Lower leg skin (tissue), 3 donors: ENCODE measurements around the gene MPP3.

Experiments used
- POLR2A ChIP-seq, 2 donors: fragments of 450-650 bp; IDR thresholded peaks; one replicate each; pipeline ENCODE4 v1.6.1; 2016 to 2017; ENCODE audit warnings: antibody characterized with exemption in 2 of 2, mild to moderate bottlenecking in 1 of 2, moderate library complexity in 1 of 2
- TF ChIP-seq, protein P1 (sequence below), 3 donors: fragments of 450-650 bp; IDR thresholded peaks; one replicate each; pipeline ENCODE4 v1.5.1; 2016; ENCODE audit warnings: antibody characterized with exemption in 3 of 3, mild to moderate bottlenecking in 3 of 3, moderate library complexity in 2 of 3

DNA sequence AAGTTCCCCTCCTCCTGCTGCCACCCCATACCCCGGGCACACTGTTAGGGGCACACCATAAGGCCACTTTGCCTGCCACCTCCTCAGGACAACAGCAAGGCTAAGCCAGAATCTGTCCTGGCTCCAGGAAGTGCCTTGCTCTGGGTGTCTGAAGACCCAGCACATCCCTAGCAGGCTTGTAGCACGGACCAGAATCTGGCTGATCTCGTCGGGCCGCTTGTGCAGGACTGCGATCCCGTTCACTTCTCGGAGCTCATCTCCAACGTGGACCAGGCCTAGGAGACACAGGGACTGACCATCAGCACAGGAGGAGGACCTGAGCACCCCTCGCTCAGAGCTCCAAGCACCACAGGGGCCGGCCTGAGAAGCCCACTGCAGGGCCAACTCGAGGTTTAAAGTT lies 7.4 kb downstream of the MPP3 start:
- TF ChIP-seq, protein P1, sequence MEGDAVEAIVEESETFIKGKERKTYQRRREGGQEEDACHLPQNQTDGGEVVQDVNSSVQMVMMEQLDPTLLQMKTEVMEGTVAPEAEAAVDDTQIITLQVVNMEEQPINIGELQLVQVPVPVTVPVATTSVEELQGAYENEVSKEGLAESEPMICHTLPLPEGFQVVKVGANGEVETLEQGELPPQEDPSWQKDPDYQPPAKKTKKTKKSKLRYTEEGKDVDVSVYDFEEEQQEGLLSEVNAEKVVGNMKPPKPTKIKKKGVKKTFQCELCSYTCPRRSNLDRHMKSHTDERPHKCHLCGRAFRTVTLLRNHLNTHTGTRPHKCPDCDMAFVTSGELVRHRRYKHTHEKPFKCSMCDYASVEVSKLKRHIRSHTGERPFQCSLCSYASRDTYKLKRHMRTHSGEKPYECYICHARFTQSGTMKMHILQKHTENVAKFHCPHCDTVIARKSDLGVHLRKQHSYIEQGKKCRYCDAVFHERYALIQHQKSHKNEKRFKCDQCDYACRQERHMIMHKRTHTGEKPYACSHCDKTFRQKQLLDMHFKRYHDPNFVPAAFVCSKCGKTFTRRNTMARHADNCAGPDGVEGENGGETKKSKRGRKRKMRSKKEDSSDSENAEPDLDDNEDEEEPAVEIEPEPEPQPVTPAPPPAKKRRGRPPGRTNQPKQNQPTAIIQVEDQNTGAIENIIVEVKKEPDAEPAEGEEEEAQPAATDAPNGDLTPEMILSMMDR (IDR thresholded peaks at IDR 0.05), result no peak
- TF ChIP-seq POLR2A (IDR thresholded peaks at IDR 0.05), result no peak
